Measurements from ENCODE around the gene SPON1.
A peak's percentile ranks its signal among the peaks of the same experiment; 100 is the strongest.

The SPON1 gene

DNA sequence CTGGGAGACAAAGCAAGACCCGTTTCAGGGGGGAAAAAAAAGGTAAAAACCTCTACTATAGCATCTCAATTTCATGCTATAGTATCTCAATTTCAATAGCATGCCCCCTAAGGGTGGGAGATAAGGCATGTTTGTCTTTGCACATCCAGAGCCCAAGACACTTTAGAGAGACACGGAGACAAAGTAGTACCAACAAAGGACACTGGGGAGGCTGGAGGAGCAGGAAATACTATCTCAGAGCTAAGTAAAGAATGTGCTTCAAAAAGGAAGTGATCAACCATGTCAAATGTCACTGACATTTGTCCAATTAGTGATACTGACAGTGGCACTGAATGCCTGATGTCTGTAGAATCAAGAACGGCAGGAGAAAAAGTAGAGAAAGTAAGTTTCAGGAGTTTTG is 327.9 kb downstream of the SPON1 start:
- no peak overlapping the region for H3K4me3 ChIP-seq
- no peak for DNase-seq (ENCODE audit: low read depth, low spot score)
- H3K9ac ChIP-seq (ENCODE audit: insufficient read length), result no peak overlapping the region
- no peaks in the 10 kb centered on the region for H3K36me3 ChIP-seq (ENCODE audit: insufficient read depth, low read length)
- no peak overlapping the region for H3K27ac ChIP-seq
- H3K9me3 ChIP-seq (ENCODE audit: low read depth, low read length), result no peaks in the 10 kb centered on the region
- TF ChIP-seq FOXP2 (optimal IDR thresholded peaks at IDR 0.05; ENCODE audit: control extremely low read depth, extremely low read length, insufficient read depth), result no peak
- TF ChIP-seq POLR2AphosphoS5 (IDR thresholded peaks at IDR 0.05; ENCODE audit: borderline replicate concordance, low read depth, low read length), result no peak
- no peak for TF ChIP-seq EZH2 (IDR thresholded peaks at IDR 0.05)

DNA sequence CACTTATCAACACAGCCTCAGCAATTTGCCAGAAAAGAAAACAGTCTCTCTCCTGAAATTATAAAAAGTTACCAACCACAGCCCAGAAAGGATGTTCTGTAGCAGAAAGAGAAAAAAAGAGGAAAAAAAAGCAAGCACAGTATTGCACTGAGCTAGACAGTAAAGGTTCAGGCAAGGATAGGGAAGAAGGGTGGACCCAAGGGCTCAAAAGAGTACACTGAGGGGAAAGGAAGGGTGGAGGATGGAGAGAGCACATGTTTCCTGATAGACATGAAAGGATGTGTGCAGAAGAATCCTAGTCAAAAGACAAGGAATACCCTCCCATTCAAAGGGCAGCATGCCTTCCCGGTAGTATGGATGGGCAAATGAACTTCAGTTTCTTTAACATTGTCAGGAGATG is 337.4 kb downstream of the SPON1 start:
- no peaks in the 10 kb centered on the region for H3K9me3 ChIP-seq (ENCODE audit: low read depth, low read length)
- no peak overlapping the region for H3K27ac ChIP-seq
- no peak for DNase-seq (ENCODE audit: low read depth, low spot score)
- no peak overlapping the region for H3K4me3 ChIP-seq
- no peaks in the 10 kb centered on the region for H3K36me3 ChIP-seq (ENCODE audit: insufficient read depth, low read length)
- no peak for TF ChIP-seq EZH2 (IDR thresholded peaks at IDR 0.05)
- TF ChIP-seq FOXP2 (optimal IDR thresholded peaks at IDR 0.05; ENCODE audit: control extremely low read depth, extremely low read length, insufficient read depth), result no peak
- TF ChIP-seq POLR2AphosphoS5 (IDR thresholded peaks at IDR 0.05; ENCODE audit: borderline replicate concordance, low read depth, low read length), result no peak
- H3K9ac ChIP-seq (ENCODE audit: insufficient read length), result no peak overlapping the region

DNA sequence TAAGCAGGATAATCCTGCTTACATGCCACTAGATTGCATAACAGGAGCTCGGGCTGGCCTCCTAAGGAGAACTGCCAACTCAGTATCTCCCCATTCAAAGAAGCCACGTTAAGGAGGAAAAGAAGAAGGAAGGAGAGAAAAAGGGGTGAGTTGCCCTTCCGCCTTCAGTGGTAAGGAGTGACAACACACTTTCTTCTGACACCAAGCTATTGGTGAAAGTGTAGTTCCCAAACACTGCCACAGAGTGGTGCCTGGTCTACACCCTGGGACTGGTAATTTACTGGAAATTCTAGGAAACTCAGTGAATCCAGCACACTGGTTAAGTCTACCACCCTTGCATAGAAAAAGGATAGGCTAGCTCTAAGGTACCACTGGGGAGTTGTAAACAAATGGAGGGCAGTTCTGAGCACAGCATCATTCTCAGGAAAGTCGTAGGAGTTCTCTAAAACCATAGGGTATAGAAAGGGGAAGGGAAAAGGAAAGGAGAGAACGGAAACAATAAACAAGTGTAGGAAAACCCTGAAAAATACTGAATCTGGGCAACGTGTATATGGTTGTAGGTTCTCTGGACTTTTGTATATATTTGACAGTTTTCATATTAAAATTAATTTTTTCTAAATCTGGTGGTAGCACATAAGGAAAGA is 338.3 kb downstream of the SPON1 start:
- Histone ChIP-seq H3K9ac (ENCODE audit: insufficient read length) (peak overlapping the region; percentile 22), H3K36me3 (ENCODE audit: insufficient read depth, low read length) (no peaks in the 10 kb centered on the region), H3K4me3 (no peak overlapping the region), H3K9me3 (ENCODE audit: low read depth, low read length) (no peaks in the 10 kb centered on the region), H3K27ac (no peak overlapping the region)
- TF ChIP-seq POLR2AphosphoS5 (IDR thresholded peaks at IDR 0.05; ENCODE audit: borderline replicate concordance, low read depth, low read length), result no peak
- TF ChIP-seq EZH2 (IDR thresholded peaks at IDR 0.05), result no peak
- TF ChIP-seq FOXP2 (optimal IDR thresholded peaks at IDR 0.05; ENCODE audit: control extremely low read depth, extremely low read length, insufficient read depth), result no peak
- peak; percentile 66 for DNase-seq (ENCODE audit: low read depth, low spot score)

DNA sequence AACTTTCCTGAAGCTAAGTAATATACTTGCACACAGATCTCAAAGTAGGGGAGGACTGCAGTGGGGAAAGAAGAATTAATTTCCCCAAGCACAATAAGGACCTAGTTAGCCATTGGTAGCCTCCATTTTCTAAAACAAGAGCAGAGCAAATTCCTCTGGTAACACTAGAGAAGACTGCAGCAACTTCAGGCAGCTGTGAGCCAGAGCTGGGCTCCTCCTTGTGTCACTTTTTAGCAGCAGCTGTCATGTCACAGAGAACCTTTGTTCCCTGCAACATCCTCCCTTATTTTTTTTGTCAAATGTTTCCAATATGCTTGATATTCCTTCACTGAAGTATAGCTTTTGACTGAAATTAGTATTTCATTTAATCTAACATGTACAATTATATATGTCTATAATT is 342.1 kb downstream of the SPON1 start:
- TF ChIP-seq EZH2 (IDR thresholded peaks at IDR 0.05), result no peak
- no peak for TF ChIP-seq POLR2AphosphoS5 (IDR thresholded peaks at IDR 0.05; ENCODE audit: borderline replicate concordance, low read depth, low read length)
- no peak for TF ChIP-seq FOXP2 (optimal IDR thresholded peaks at IDR 0.05; ENCODE audit: control extremely low read depth, extremely low read length, insufficient read depth)
- DNase-seq (ENCODE audit: low read depth, low spot score), result no peak
- H3K9ac ChIP-seq (ENCODE audit: insufficient read length), result no peak overlapping the region
- H3K27ac ChIP-seq, result no peak overlapping the region
- H3K9me3 ChIP-seq (ENCODE audit: low read depth, low read length), result no peaks in the 10 kb centered on the region
- H3K4me3 ChIP-seq, result no peak overlapping the region
- H3K36me3 ChIP-seq (ENCODE audit: insufficient read depth, low read length), result no peaks in the 10 kb centered on the region

DNA sequence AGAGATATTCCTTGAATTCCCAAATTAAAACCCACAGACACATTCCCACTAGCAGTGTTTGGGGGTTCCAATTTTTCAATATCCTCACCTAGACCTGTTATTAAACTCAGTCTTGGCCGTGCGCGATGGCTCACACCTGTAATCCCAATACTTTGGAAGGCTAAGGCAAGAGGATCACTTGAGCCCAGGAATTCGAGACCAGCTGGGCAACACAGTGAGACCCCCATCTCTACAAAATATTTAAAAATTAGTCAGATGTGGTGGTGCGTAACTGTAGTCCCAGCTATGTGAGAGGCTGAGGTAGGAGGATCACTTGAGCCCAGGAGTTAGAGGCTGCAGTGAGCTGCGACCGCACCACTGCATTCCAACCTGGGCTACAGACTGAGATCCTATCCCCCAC is 343.1 kb downstream of the SPON1 start:
- no peak overlapping the region for H3K27ac ChIP-seq

GRCh38 chr11:14306481-14306880 is 344.0 kb downstream of the SPON1 start:
- H3K9me3 ChIP-seq (ENCODE audit: low read depth, low read length), result no peaks in the 10 kb centered on the region
- TF ChIP-seq EZH2 (IDR thresholded peaks at IDR 0.05), result no peak
- no peak for TF ChIP-seq POLR2AphosphoS5 (IDR thresholded peaks at IDR 0.05; ENCODE audit: borderline replicate concordance, low read depth, low read length)
- no peak for TF ChIP-seq FOXP2 (optimal IDR thresholded peaks at IDR 0.05; ENCODE audit: control extremely low read depth, extremely low read length, insufficient read depth)
- no peak overlapping the region for H3K27ac ChIP-seq
- DNase-seq (ENCODE audit: low read depth, low spot score), result no peak
- H3K36me3 ChIP-seq (ENCODE audit: insufficient read depth, low read length), result no peaks in the 10 kb centered on the region
- no peak overlapping the region for H3K9ac ChIP-seq (ENCODE audit: insufficient read length)
- no peak overlapping the region for H3K4me3 ChIP-seq

More for the DNA sequence above, 343.1 kb downstream of the SPON1 start:
- DNase-seq (ENCODE audit: low read depth, low spot score), result no peak
- no peak for TF ChIP-seq POLR2AphosphoS5 (IDR thresholded peaks at IDR 0.05; ENCODE audit: borderline replicate concordance, low read depth, low read length)
- TF ChIP-seq EZH2 (IDR thresholded peaks at IDR 0.05), result no peak
- TF ChIP-seq FOXP2 (optimal IDR thresholded peaks at IDR 0.05; ENCODE audit: control extremely low read depth, extremely low read length, insufficient read depth), result no peak
- Histone ChIP-seq H3K4me3 (no peak overlapping the region), H3K36me3 (ENCODE audit: insufficient read depth, low read length) (no peaks in the 10 kb centered on the region), H3K9ac (ENCODE audit: insufficient read length) (no peak overlapping the region), H3K9me3 (ENCODE audit: low read depth, low read length) (no peaks in the 10 kb centered on the region)

GRCh38 chr11:14308114-14308896 is 345.8 kb downstream of the SPON1 start:
- TF ChIP-seq POLR2AphosphoS5 (IDR thresholded peaks at IDR 0.05; ENCODE audit: borderline replicate concordance, low read depth, low read length) (no peak), EZH2 (IDR thresholded peaks at IDR 0.05) (no peak), FOXP2 (optimal IDR thresholded peaks at IDR 0.05; ENCODE audit: control extremely low read depth, extremely low read length, insufficient read depth) (no peak)
- Histone ChIP-seq H3K9me3 (ENCODE audit: low read depth, low read length) (no peaks in the 10 kb centered on the region), H3K36me3 (ENCODE audit: insufficient read depth, low read length) (no peaks in the 10 kb centered on the region), H3K4me3 (peak overlapping the region; percentile 38), H3K9ac (ENCODE audit: insufficient read length) (peak overlapping the region; percentile 29), H3K27ac (no peak overlapping the region)
- no peak for DNase-seq (ENCODE audit: low read depth, low spot score)

DNA sequence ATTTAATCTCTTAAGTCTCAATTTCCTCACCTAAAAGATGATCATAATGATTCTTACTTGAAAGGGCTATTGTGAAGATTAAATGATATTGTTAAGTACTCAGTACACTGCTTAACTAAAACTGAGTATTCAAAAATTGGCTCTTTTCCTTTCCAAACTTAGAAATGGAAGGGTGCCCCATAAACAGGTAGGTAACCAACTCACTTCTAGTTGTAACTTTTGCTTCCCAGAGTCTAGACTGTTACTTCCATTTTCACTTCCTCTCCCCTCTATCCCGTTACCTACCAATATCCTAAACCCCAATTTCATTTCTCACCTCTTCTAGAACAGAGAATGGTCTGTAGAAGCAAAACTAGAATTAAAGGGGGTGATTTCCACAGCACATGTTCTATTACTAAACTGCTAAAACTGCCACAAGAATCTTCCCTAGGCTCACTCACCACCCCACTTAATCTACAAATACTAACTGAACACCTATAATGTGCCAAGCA is 346.4 kb downstream of the SPON1 start:
- Histone ChIP-seq H3K9me3 (ENCODE audit: low read depth, low read length) (no peaks in the 10 kb centered on the region), H3K27ac (no peak overlapping the region), H3K9ac (ENCODE audit: insufficient read length) (no peak overlapping the region), H3K36me3 (ENCODE audit: insufficient read depth, low read length) (no peaks in the 10 kb centered on the region), H3K4me3 (no peak overlapping the region)
- DNase-seq (ENCODE audit: low read depth, low spot score), result no peak
- TF ChIP-seq FOXP2 (optimal IDR thresholded peaks at IDR 0.05; ENCODE audit: control extremely low read depth, extremely low read length, insufficient read depth) (no peak), POLR2AphosphoS5 (IDR thresholded peaks at IDR 0.05; ENCODE audit: borderline replicate concordance, low read depth, low read length) (no peak), EZH2 (IDR thresholded peaks at IDR 0.05) (no peak)

All from SK-N-MC (cell line).